ENCODE data around the gene ARHGAP8. TPM values are rescaled to one million over a fixed set of nuclear protein-coding genes. Genes with fewer than 3 reads are reported as not detected.

The ARHGAP8 gene
- total RNA-seq, 2 donors from 2014 or later: 4.7 to 7.1 TPM

GRCh38 chr22:44814266-44815098 is 62.1 kb downstream of the ARHGAP8 start:
- H3K4me1 Mint-ChIP-seq: no peaks in the 10 kb centered on the region
- H3K36me3 Mint-ChIP-seq (ENCODE audit: low read depth): no peaks in the 10 kb centered on the region
- no peak overlapping the region for H3K4me3 Mint-ChIP-seq
- H3K27me3 Mint-ChIP-seq: peaks cover 15% of the 10 kb centered on the region
- H3K9me3 ChIP-seq (ENCODE audit: control insufficient read depth, low read length, poor library complexity, severe bottlenecking): no peaks in the 10 kb centered on the region
- no peak overlapping the region for H3K27ac Mint-ChIP-seq
- ATAC-seq (no peak), DNase-seq (no peak)

GRCh38 chr22:44815099-44816070 is 63.0 kb downstream of the ARHGAP8 start:
- DNase-seq: no peak
- Mint-ChIP-seq H3K27me3 (peaks cover 19% of the 10 kb centered on the region), H3K36me3 (ENCODE audit: low read depth) (no peaks in the 10 kb centered on the region), H3K4me1 (no peaks in the 10 kb centered on the region), H3K4me3 (no peak overlapping the region), H3K27ac (no peak overlapping the region)
- H3K9me3 ChIP-seq (ENCODE audit: control insufficient read depth, low read length, poor library complexity, severe bottlenecking): no peaks in the 10 kb centered on the region
- no peak for ATAC-seq

- no peak for ATAC-seq
- no peaks in the 10 kb centered on the region for H3K9me3 ChIP-seq (ENCODE audit: control insufficient read depth, low read length, poor library complexity, severe bottlenecking)
Observed at GRCh38 chr22:44816141-44816540, 63.8 kb downstream of the ARHGAP8 start.

GRCh38 chr22:44818727-44819126 is 66.4 kb downstream of the ARHGAP8 start:
- DNase-seq: no peak
- H3K36me3 Mint-ChIP-seq (ENCODE audit: low read depth): no peaks in the 10 kb centered on the region
- no peak for ATAC-seq
- no peak overlapping the region for H3K4me3 Mint-ChIP-seq
- no peaks in the 10 kb centered on the region for H3K9me3 ChIP-seq (ENCODE audit: control insufficient read depth, low read length, poor library complexity, severe bottlenecking)
- H3K27ac Mint-ChIP-seq: no peak overlapping the region
- peaks cover 11% of the 10 kb centered on the region for H3K27me3 Mint-ChIP-seq
- no peaks in the 10 kb centered on the region for H3K4me1 Mint-ChIP-seq

More at GRCh38 chr22:44816141-44816540, 63.8 kb downstream of the ARHGAP8 start:
- Mint-ChIP-seq H3K4me3 (no peak overlapping the region), H3K4me1 (no peaks in the 10 kb centered on the region), H3K27ac (no peak overlapping the region), H3K36me3 (ENCODE audit: low read depth) (no peaks in the 10 kb centered on the region), H3K27me3 (peaks cover 12% of the 10 kb centered on the region)
- no peak for DNase-seq

- Mint-ChIP-seq H3K27ac (no peak overlapping the region), H3K4me1 (no peaks in the 10 kb centered on the region), H3K4me3 (no peak overlapping the region), H3K27me3 (peaks cover 15% of the 10 kb centered on the region), H3K36me3 (ENCODE audit: low read depth) (no peaks in the 10 kb centered on the region)
- DNase-seq (no peak), ATAC-seq (no peak)
- H3K9me3 ChIP-seq (ENCODE audit: control insufficient read depth, low read length, poor library complexity, severe bottlenecking): no peaks in the 10 kb centered on the region
Observed at GRCh38 chr22:44819966-44820631, 67.7 kb downstream of the ARHGAP8 start.

- H3K36me3 Mint-ChIP-seq (ENCODE audit: low read depth): no peaks in the 10 kb centered on the region
- H3K9me3 ChIP-seq (ENCODE audit: control insufficient read depth, low read length, poor library complexity, severe bottlenecking): no peaks in the 10 kb centered on the region
- no peak overlapping the region for H3K27ac Mint-ChIP-seq
- H3K4me3 Mint-ChIP-seq: no peak overlapping the region
- DNase-seq (no peak), ATAC-seq (no peak)
- H3K4me1 Mint-ChIP-seq: no peaks in the 10 kb centered on the region
- peaks cover 23% of the 10 kb centered on the region for H3K27me3 Mint-ChIP-seq
Observed at GRCh38 chr22:44821741-44822475, 69.5 kb downstream of the ARHGAP8 start.

GRCh38 chr22:44822534-44822933 is 70.2 kb downstream of the ARHGAP8 start:
- Mint-ChIP-seq H3K27ac (no peak overlapping the region), H3K4me1 (no peaks in the 10 kb centered on the region), H3K27me3 (peaks cover 29% of the 10 kb centered on the region), H3K4me3 (no peak overlapping the region), H3K36me3 (ENCODE audit: low read depth) (no peaks in the 10 kb centered on the region)
- no peak for ATAC-seq
- DNase-seq: no peak
- H3K9me3 ChIP-seq (ENCODE audit: control insufficient read depth, low read length, poor library complexity, severe bottlenecking): no peaks in the 10 kb centered on the region

GRCh38 chr22:44823396-44823795 is 71.0 kb downstream of the ARHGAP8 start:
- ATAC-seq (no peak), DNase-seq (no peak)
- H3K36me3 Mint-ChIP-seq (ENCODE audit: low read depth): no peaks in the 10 kb centered on the region
- H3K4me1 Mint-ChIP-seq: no peaks in the 10 kb centered on the region
- peaks cover 36% of the 10 kb centered on the region for H3K27me3 Mint-ChIP-seq
- H3K27ac Mint-ChIP-seq: no peak overlapping the region
- H3K4me3 Mint-ChIP-seq: no peak overlapping the region
- no peaks in the 10 kb centered on the region for H3K9me3 ChIP-seq (ENCODE audit: control insufficient read depth, low read length, poor library complexity, severe bottlenecking)

- no peak overlapping the region for H3K27ac Mint-ChIP-seq
Observed at GRCh38 chr22:44823806-44824205, 71.4 kb downstream of the ARHGAP8 start.

GRCh38 chr22:44824271-44824670 is 71.9 kb downstream of the ARHGAP8 start:
- H3K36me3 Mint-ChIP-seq (ENCODE audit: low read depth): no peaks in the 10 kb centered on the region
- H3K27me3 Mint-ChIP-seq: peaks cover 36% of the 10 kb centered on the region
- H3K27ac Mint-ChIP-seq: no peak overlapping the region
- no peak for ATAC-seq
- H3K9me3 ChIP-seq (ENCODE audit: control insufficient read depth, low read length, poor library complexity, severe bottlenecking): no peaks in the 10 kb centered on the region
- H3K4me3 Mint-ChIP-seq: no peak overlapping the region
- no peak for DNase-seq
- H3K4me1 Mint-ChIP-seq: no peaks in the 10 kb centered on the region

More at GRCh38 chr22:44823806-44824205, 71.4 kb downstream of the ARHGAP8 start:
- Mint-ChIP-seq H3K4me1 (no peaks in the 10 kb centered on the region), H3K4me3 (no peak overlapping the region), H3K36me3 (ENCODE audit: low read depth) (no peaks in the 10 kb centered on the region), H3K27me3 (peaks cover 36% of the 10 kb centered on the region)
- DNase-seq: no peak
- no peak for ATAC-seq
- no peaks in the 10 kb centered on the region for H3K9me3 ChIP-seq (ENCODE audit: control insufficient read depth, low read length, poor library complexity, severe bottlenecking)

GRCh38 chr22:44825310-44826150 is 73.2 kb downstream of the ARHGAP8 start:
- no peak overlapping the region for H3K27ac Mint-ChIP-seq
- ATAC-seq: no peak
- no peak for DNase-seq
- H3K4me3 Mint-ChIP-seq: no peak overlapping the region
- no peaks in the 10 kb centered on the region for H3K9me3 ChIP-seq (ENCODE audit: control insufficient read depth, low read length, poor library complexity, severe bottlenecking)
- no peaks in the 10 kb centered on the region for H3K36me3 Mint-ChIP-seq (ENCODE audit: low read depth)
- H3K27me3 Mint-ChIP-seq: peaks cover 30% of the 10 kb centered on the region
- no peaks in the 10 kb centered on the region for H3K4me1 Mint-ChIP-seq

GRCh38 chr22:44827666-44828190 is 75.4 kb downstream of the ARHGAP8 start:
- DNase-seq (no peak), ATAC-seq (no peak)
- Mint-ChIP-seq H3K4me3 (no peak overlapping the region), H3K27me3 (peaks cover 30% of the 10 kb centered on the region), H3K36me3 (ENCODE audit: low read depth) (no peaks in the 10 kb centered on the region), H3K4me1 (no peaks in the 10 kb centered on the region), H3K27ac (no peak overlapping the region)
- H3K9me3 ChIP-seq (ENCODE audit: control insufficient read depth, low read length, poor library complexity, severe bottlenecking): no peaks in the 10 kb centered on the region
